WTC11 (cell line): ENCODE data around the gene MPHOSPH10. TPM values are rescaled to one million over a fixed set of nuclear protein-coding genes. Genes with fewer than 3 reads are reported as not detected.

Experiments
- ATAC-seq: fragments of 200-7000 bp; cut with Tn5 transposase; 2 replicates; pipeline ENCODE4 v1.10.0; 2021; ENCODE audit warnings: mild to moderate bottlenecking, moderate library complexity
- CTCF ChIA-PET: fragments of 300-600 bp; sonication (Branson Sonifier 250); formaldehyde crosslinking; loops from one replicate; lab custom pipeline; 2021; ENCODE audit warnings: antibody characterized with exemption; lab: Charles Lee
- POLR2A ChIA-PET: fragments of 350-600 bp; sonication (Branson Sonifier 250); formaldehyde crosslinking; loops from one replicate; lab custom pipeline; 2021; ENCODE audit warnings: antibody characterized with exemption; lab: Charles Lee
- DNase-seq: peaks from one replicate; pipeline ENCODE4 v3.0.0; 2021; ENCODE audit warnings: low spot score
- H3K27ac Mint-ChIP-seq: 2 replicates; pipeline ENCODE4 v1.8.0; 2021; ENCODE audit warnings: mixed read lengths
- H3K27me3 Mint-ChIP-seq: 2 replicates; pipeline ENCODE4 v1.8.0; 2021; ENCODE audit warnings: low read depth, mild to moderate bottlenecking, moderate library complexity, mixed read lengths
- H3K36me3 Mint-ChIP-seq: 2 replicates; pipeline ENCODE4 v1.8.0; 2021; ENCODE audit warnings: mixed read lengths
- H3K4me1 Mint-ChIP-seq: 2 replicates; pipeline ENCODE4 v1.8.0; 2022; ENCODE audit warnings: mixed read lengths
- H3K4me3 Mint-ChIP-seq: 2 replicates; pipeline ENCODE4 v1.8.0; 2021; ENCODE audit warnings: mild to moderate bottlenecking, moderate library complexity, mixed read lengths
- H3K9me3 Mint-ChIP-seq: 2 replicates; pipeline ENCODE4 v1.8.0; 2021; ENCODE audit warnings: mixed read lengths
- ATF1 ChIP-seq: sonication (generic); formaldehyde crosslinking; IDR thresholded peaks from 2 replicates; pipeline ENCODE4 v1.8.1; 2023; ENCODE audit warnings: mild to moderate bottlenecking, moderate library complexity, missing genetic modification reagents
- EMX1 ChIP-seq: fragments of 250-450 bp; sonication (Bioruptor Pico); IDR thresholded peaks from 2 replicates; pipeline ENCODE4 v1.8.0; 2021; ENCODE audit warnings: mild to moderate bottlenecking
- FOXJ3 ChIP-seq: sonication (generic); formaldehyde crosslinking; IDR thresholded peaks from 2 replicates; pipeline ENCODE4 v1.9.0; 2021; ENCODE audit warnings: missing genetic modification reagents, mild to moderate bottlenecking, borderline replicate concordance
- FOXK1 ChIP-seq: sonication (generic); formaldehyde crosslinking; IDR thresholded peaks from 2 replicates; pipeline ENCODE4 v1.8.0; 2022; ENCODE audit warnings: mild to moderate bottlenecking, moderate library complexity, missing genetic modification reagents
- GABPB1 ChIP-seq: sonication (generic); formaldehyde crosslinking; IDR thresholded peaks from 2 replicates; pipeline ENCODE4 v1.8.1; 2023; ENCODE audit warnings: mild to moderate bottlenecking, missing genetic modification reagents
- GTF2I ChIP-seq: fragments of 250-450 bp; sonication (Bioruptor Pico); conservative IDR thresholded peaks from 2 replicates; pipeline ENCODE4 v1.4.0; 2021; ENCODE audit warnings: mild to moderate bottlenecking
- JAZF1 ChIP-seq: fragments of 250-450 bp; sonication (Bioruptor Pico); IDR thresholded peaks from 2 replicates; pipeline ENCODE4 v1.9.0; 2021; ENCODE audit warnings: moderate library complexity, mild to moderate bottlenecking, inconsistent platforms
- JUN ChIP-seq: sonication (generic); formaldehyde crosslinking; IDR thresholded peaks from 2 replicates; pipeline ENCODE4 v1.8.0; 2023; ENCODE audit warnings: mild to moderate bottlenecking, missing genetic modification reagents
- MXD4 ChIP-seq: fragments of 250-450 bp; sonication (Bioruptor Pico); IDR thresholded peaks from 2 replicates; pipeline ENCODE4 v1.8.0; 2021; ENCODE audit warnings: mild to moderate bottlenecking, moderate library complexity, borderline replicate concordance
- NFE2L1 ChIP-seq: sonication (generic); formaldehyde crosslinking; IDR thresholded peaks from 2 replicates; pipeline ENCODE4 v1.8.1; 2023; ENCODE audit warnings: missing genetic modification reagents
- PRRX2 ChIP-seq: fragments of 250-450 bp; sonication (Bioruptor Pico); IDR thresholded peaks from 2 replicates; pipeline ENCODE4 v1.8.0; 2021; ENCODE audit warnings: mild to moderate bottlenecking
- RORB ChIP-seq: fragments of 250-450 bp; sonication (Bioruptor Pico); IDR thresholded peaks from 2 replicates; pipeline ENCODE4 v1.9.0; 2021; ENCODE audit warnings: mild to moderate bottlenecking
- SMAD3 ChIP-seq: sonication (generic); formaldehyde crosslinking; IDR thresholded peaks from 2 replicates; pipeline ENCODE4 v1.8.0; 2022; ENCODE audit warnings: missing genetic modification reagents, mild to moderate bottlenecking, borderline replicate concordance
- SOX15 ChIP-seq: fragments of 250-450 bp; sonication (Bioruptor Pico); IDR thresholded peaks from 2 replicates; pipeline ENCODE4 v1.9.0; 2021; ENCODE audit warnings: mild to moderate bottlenecking
- TCF7 ChIP-seq: sonication (generic); formaldehyde crosslinking; IDR thresholded peaks from 2 replicates; pipeline ENCODE4 v1.8.0; 2022; ENCODE audit warnings: mild to moderate bottlenecking, low read depth, missing genetic modification reagents, moderate library complexity
- TEAD1 ChIP-seq: sonication (generic); formaldehyde crosslinking; IDR thresholded peaks from 2 replicates; pipeline ENCODE4 v1.8.0; 2022; ENCODE audit warnings: mild to moderate bottlenecking, missing genetic modification reagents
- TEAD4 ChIP-seq: sonication (generic); formaldehyde crosslinking; IDR thresholded peaks from 2 replicates; pipeline ENCODE4 v1.8.0; 2022; ENCODE audit warnings: mild to moderate bottlenecking, missing genetic modification reagents
- ZNF219 ChIP-seq: sonication (generic); formaldehyde crosslinking; IDR thresholded peaks from 2 replicates; pipeline ENCODE4 v1.8.0; 2023; ENCODE audit warnings: missing genetic modification reagents, mild to moderate bottlenecking, borderline replicate concordance
- ZNF416 ChIP-seq: fragments of 250-450 bp; sonication (Bioruptor Pico); IDR thresholded peaks from 2 replicates; pipeline ENCODE4 v1.9.0; 2021; ENCODE audit warnings: mild to moderate bottlenecking, inconsistent platforms
- ZNF423 ChIP-seq: fragments of 250-450 bp; sonication (Bioruptor Pico); IDR thresholded peaks from 2 replicates; pipeline ENCODE4 v2.1.2; 2022; ENCODE audit warnings: mild to moderate bottlenecking, moderate library complexity
- total RNA-seq: library from RNA; stranded (reverse); gene quantifications from 3 replicates; pipeline ENCODE4 v1.2.3, GENCODE V29; 2021
- TF ChIP-seq, protein P1 (sequence below): sonication (generic); formaldehyde crosslinking; IDR thresholded peaks from 2 replicates; pipeline ENCODE4 v1.8.1; 2023; ENCODE audit warnings: mild to moderate bottlenecking, missing genetic modification reagents
- TF ChIP-seq, protein P2 (sequence below): sonication (generic); formaldehyde crosslinking; IDR thresholded peaks from 2 replicates; pipeline ENCODE4 v1.8.1; 2023; ENCODE audit warnings: mild to moderate bottlenecking, missing genetic modification reagents, moderate library complexity
- TF ChIP-seq, protein P3 (sequence below): sonication (generic); formaldehyde crosslinking; IDR thresholded peaks from 2 replicates; pipeline ENCODE4 v1.8.1; 2023; ENCODE audit warnings: mild to moderate bottlenecking, missing genetic modification reagents, borderline replicate concordance
- TF ChIP-seq, protein P4 (sequence below): sonication (generic); formaldehyde crosslinking; IDR thresholded peaks from 2 replicates; pipeline ENCODE4 v1.8.0; 2022; ENCODE audit warnings: mild to moderate bottlenecking, missing genetic modification reagents
- TF ChIP-seq, protein P5 (sequence below): fragments of 200-600 bp; IDR thresholded peaks from 2 replicates; pipeline ENCODE4 v1.8.0; 2022; ENCODE audit warnings: antibody characterized with exemption
- TF ChIP-seq, protein P6 (sequence below): sonication (generic); formaldehyde crosslinking; IDR thresholded peaks from 2 replicates; pipeline ENCODE4 v1.8.0; 2023; ENCODE audit warnings: missing genetic modification reagents

The MPHOSPH10 gene
- total RNA-seq, 1 experiment from 2014 or later = 36.6 TPM

DNA sequence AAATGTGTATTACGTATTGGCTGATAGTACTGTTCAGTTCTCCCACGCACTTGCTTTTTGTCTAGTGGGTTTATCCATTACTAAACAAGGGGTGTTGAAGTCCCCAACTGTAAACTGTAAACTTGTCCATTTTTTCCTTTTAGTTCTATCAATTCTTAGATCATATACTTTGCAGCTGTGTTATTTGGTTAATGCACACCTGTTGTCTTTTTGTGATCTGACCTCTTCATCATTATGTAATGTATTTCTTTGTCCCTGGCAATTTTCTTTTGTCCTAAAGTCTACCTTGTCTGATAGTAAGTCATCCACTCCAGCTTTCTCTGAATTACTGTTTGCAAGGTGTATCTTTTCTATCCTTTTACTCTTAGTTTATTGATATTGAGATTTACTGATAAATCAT, 22.3 kb upstream of the MPHOSPH10 start (continued):
- TF ChIP-seq FOXK1 (CRISPR knock-in tag) (no peak), PRRX2 (CRISPR knock-in tag) (no peak), GTF2I (no peak), SMAD3 (no peak), JAZF1 (CRISPR knock-in tag) (no peak), TEAD4 (CRISPR knock-in tag) (no peak), RORB (CRISPR knock-in tag) (no peak), FOXJ3 (CRISPR knock-in tag) (no peak), ATF1 (CRISPR knock-in tag) (no peak)
- TF ChIP-seq, protein P1, sequence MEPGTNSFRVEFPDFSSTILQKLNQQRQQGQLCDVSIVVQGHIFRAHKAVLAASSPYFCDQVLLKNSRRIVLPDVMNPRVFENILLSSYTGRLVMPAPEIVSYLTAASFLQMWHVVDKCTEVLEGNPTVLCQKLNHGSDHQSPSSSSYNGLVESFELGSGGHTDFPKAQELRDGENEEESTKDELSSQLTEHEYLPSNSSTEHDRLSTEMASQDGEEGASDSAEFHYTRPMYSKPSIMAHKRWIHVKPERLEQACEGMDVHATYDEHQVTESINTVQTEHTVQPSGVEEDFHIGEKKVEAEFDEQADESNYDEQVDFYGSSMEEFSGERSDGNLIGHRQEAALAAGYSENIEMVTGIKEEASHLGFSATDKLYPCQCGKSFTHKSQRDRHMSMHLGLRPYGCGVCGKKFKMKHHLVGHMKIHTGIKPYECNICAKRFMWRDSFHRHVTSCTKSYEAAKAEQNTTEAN (CRISPR knock-in tag) = no peak
- TF ChIP-seq, protein P2, sequence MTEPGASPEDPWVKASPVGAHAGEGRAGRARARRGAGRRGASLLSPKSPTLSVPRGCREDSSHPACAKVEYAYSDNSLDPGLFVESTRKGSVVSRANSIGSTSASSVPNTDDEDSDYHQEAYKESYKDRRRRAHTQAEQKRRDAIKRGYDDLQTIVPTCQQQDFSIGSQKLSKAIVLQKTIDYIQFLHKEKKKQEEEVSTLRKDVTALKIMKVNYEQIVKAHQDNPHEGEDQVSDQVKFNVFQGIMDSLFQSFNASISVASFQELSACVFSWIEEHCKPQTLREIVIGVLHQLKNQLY (CRISPR knock-in tag) = no peak

DNA sequence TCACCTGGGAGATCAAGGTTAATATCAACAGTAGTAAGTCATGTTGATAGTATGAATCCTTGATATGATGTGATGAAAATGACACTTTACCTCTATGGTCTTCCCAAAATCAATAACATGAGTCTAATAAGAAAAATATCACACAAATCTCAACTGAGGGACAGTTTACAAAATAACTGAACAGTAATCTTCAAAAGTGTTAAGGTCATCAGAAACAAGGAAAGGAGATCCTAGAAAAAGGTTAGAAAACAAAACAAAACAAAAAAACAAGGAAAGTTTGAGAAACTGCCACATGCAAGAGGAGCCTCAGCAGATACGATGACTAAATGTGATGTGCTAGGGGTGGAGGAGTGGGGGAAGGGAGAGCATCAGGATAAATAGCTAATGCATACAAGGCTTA, 16.6 kb upstream of the MPHOSPH10 start:
- DNase-seq = no peak
- H3K4me3 Mint-ChIP-seq = no peak overlapping the region
- TF ChIP-seq GABPB1 (CRISPR knock-in tag) = no peak
- TF ChIP-seq SMAD3 = no peak
- TF ChIP-seq, protein P3, sequence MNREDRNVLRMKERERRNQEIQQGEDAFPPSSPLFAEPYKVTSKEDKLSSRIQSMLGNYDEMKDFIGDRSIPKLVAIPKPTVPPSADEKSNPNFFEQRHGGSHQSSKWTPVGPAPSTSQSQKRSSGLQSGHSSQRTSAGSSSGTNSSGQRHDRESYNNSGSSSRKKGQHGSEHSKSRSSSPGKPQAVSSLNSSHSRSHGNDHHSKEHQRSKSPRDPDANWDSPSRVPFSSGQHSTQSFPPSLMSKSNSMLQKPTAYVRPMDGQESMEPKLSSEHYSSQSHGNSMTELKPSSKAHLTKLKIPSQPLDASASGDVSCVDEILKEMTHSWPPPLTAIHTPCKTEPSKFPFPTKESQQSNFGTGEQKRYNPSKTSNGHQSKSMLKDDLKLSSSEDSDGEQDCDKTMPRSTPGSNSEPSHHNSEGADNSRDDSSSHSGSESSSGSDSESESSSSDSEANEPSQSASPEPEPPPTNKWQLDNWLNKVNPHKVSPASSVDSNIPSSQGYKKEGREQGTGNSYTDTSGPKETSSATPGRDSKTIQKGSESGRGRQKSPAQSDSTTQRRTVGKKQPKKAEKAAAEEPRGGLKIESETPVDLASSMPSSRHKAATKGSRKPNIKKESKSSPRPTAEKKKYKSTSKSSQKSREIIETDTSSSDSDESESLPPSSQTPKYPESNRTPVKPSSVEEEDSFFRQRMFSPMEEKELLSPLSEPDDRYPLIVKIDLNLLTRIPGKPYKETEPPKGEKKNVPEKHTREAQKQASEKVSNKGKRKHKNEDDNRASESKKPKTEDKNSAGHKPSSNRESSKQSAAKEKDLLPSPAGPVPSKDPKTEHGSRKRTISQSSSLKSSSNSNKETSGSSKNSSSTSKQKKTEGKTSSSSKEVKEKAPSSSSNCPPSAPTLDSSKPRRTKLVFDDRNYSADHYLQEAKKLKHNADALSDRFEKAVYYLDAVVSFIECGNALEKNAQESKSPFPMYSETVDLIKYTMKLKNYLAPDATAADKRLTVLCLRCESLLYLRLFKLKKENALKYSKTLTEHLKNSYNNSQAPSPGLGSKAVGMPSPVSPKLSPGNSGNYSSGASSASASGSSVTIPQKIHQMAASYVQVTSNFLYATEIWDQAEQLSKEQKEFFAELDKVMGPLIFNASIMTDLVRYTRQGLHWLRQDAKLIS (CRISPR knock-in tag) = no peak
- no peak for TF ChIP-seq NFE2L1
- no peak for TF ChIP-seq SOX15
- TF ChIP-seq, protein P4, sequence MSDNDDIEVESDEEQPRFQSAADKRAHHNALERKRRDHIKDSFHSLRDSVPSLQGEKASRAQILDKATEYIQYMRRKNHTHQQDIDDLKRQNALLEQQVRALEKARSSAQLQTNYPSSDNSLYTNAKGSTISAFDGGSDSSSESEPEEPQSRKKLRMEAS (CRISPR knock-in tag) = no peak
- no peak for TF ChIP-seq MXD4 (CRISPR knock-in tag)
- TF ChIP-seq, protein P5, sequence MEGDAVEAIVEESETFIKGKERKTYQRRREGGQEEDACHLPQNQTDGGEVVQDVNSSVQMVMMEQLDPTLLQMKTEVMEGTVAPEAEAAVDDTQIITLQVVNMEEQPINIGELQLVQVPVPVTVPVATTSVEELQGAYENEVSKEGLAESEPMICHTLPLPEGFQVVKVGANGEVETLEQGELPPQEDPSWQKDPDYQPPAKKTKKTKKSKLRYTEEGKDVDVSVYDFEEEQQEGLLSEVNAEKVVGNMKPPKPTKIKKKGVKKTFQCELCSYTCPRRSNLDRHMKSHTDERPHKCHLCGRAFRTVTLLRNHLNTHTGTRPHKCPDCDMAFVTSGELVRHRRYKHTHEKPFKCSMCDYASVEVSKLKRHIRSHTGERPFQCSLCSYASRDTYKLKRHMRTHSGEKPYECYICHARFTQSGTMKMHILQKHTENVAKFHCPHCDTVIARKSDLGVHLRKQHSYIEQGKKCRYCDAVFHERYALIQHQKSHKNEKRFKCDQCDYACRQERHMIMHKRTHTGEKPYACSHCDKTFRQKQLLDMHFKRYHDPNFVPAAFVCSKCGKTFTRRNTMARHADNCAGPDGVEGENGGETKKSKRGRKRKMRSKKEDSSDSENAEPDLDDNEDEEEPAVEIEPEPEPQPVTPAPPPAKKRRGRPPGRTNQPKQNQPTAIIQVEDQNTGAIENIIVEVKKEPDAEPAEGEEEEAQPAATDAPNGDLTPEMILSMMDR = no peak
- TF ChIP-seq JUN (CRISPR knock-in tag) = no peak
- TF ChIP-seq TEAD1 = no peak
- TF ChIP-seq ZNF416 (CRISPR knock-in tag) = no peak
- TF ChIP-seq, protein P6, sequence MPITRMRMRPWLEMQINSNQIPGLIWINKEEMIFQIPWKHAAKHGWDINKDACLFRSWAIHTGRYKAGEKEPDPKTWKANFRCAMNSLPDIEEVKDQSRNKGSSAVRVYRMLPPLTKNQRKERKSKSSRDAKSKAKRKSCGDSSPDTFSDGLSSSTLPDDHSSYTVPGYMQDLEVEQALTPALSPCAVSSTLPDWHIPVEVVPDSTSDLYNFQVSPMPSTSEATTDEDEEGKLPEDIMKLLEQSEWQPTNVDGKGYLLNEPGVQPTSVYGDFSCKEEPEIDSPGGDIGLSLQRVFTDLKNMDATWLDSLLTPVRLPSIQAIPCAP = no peak
- no peak for TF ChIP-seq ZNF423 (CRISPR knock-in tag)
- TF ChIP-seq EMX1 (CRISPR knock-in tag) = no peak
- no peak for TF ChIP-seq PRRX2 (CRISPR knock-in tag)
- TF ChIP-seq TCF7 (CRISPR knock-in tag) = no peak
- TF ChIP-seq ZNF219 = no peak
- no peaks in the 10 kb centered on the region for H3K27me3 Mint-ChIP-seq
- peaks cover 27% of the 10 kb centered on the region for H3K36me3 Mint-ChIP-seq
- CTCF ChIA-PET = interaction anchor here (1.7 kb wide), 1 partner anchor 13 kb away, joined by 4 read pairs; no protein-coding TSS in a partner anchor
- peak overlapping the region; percentile 2; the same call in 1 of the 2 replicates for H3K27ac Mint-ChIP-seq
- no peak for ATAC-seq
- POLR2A ChIA-PET = no interaction called here
- H3K4me1 Mint-ChIP-seq = no peaks in the 10 kb centered on the region
- H3K9me3 Mint-ChIP-seq = no peaks in the 10 kb centered on the region
